ENCODE data around the gene PTPRG. TPM values are rescaled to one million over a fixed set of nuclear protein-coding genes. Genes with fewer than 3 reads are reported as not detected.

PTPRG gene
- total and polyA plus RNA-seq, 10 of the 15 experiments (the other 5 are each of a cell fraction or from before 2014, with no cell fraction given) = 0.29 to 20.7 (median 1.4) TPM

GRCh38 chr3:61872077-61872706 is 310.8 kb downstream of the PTPRG start:
- no peak overlapping the region for H3K9ac ChIP-seq (ENCODE audit: control insufficient read depth, insufficient read depth, low read length)
- H4K20me1 ChIP-seq (ENCODE audit: control insufficient read depth, insufficient read depth) = no peaks in the 10 kb centered on the region
- ChIA-PET POLR2A (interaction anchor here (1.0 kb wide), 1 partner anchor 12 kb away, joined by 3 read pairs; no protein-coding TSS in a partner anchor), RAD21 (ENCODE audit: unreplicated experiment) (interaction anchor here (0.8 to 3.1 kb wide), 8 partner anchors 10 to 317 kb away, joined by 3 to 13 read pairs (median 4); no protein-coding TSS in a partner anchor), CTCF (interaction anchor here (0.6 to 3.2 kb wide), 10 partner anchors 8 to 733 kb away, joined by 3 to 20 read pairs (median 5); no protein-coding TSS in a partner anchor), SMC1A (ENCODE audit: uncharacterized antibody, unreplicated experiment) (interaction anchor here (0.7 to 3.2 kb wide), 21 partner anchors 8 to 317 kb away, joined by 3 to 17 read pairs (median 4); no protein-coding TSS in a partner anchor)
- H3K4me3 ChIP-seq = no peak overlapping the region
- no peak overlapping the region for H3K27ac ChIP-seq (ENCODE audit: control insufficient read depth, insufficient read depth)
- ATAC-seq = no peak
- intact Hi-C loops (cut with micrococcal nuclease; ENCODE audit: unreplicated experiment) (no loop called here), in situ Hi-C loops (cut with MboI) (no loop called here)
- H3K27me3 ChIP-seq (replicated peaks in 1 of 2; ENCODE audit: control insufficient read depth in 2 of 2, insufficient read depth in 2 of 2, low read length in 1 of 2) = no peaks in the 10 kb centered on the region
- TF ChIP-seq ATF2 (IDR thresholded peaks at IDR 0.05; ENCODE audit: low read length) (no peak), POLR2AphosphoS5 (IDR thresholded peaks at IDR 0.05; ENCODE audit: low read length) (no peak), MEF2A (IDR thresholded peaks at IDR 0.05; ENCODE audit: insufficient read depth, low read depth, low read length) (no peak), E4F1 (IDR thresholded peaks at IDR 0.05; ENCODE audit: borderline replicate concordance, partially characterized antibody) (no peak), FOS (IDR thresholded peaks at IDR 0.05; ENCODE audit: borderline replicate concordance, extremely low read depth, insufficient read length) (no peak), HDAC6 (IDR thresholded peaks at IDR 0.05; ENCODE audit: unreplicated experiment) (no peak), BRCA1 (IDR thresholded peaks at IDR 0.05; ENCODE audit: low read depth, low read length) (no peak), ZNF622 (IDR thresholded peaks at IDR 0.05) (no peak), REST (IDR thresholded peaks at IDR 0.05; ENCODE audit: low read depth, low read length) (no peak), BHLHE40 (IDR thresholded peaks at IDR 0.05; ENCODE audit: borderline replicate concordance in 1 of 2, low read depth in 2 of 2, low read length in 1 of 2) (no peak), NFYB (IDR thresholded peaks at IDR 0.05; ENCODE audit: insufficient read depth, low read depth, low read length) (no peak), POLR2A (IDR thresholded peaks at IDR 0.05; ENCODE audit: low read depth, low read length) (no peak), GABPA (IDR thresholded peaks at IDR 0.05; ENCODE audit: low read depth) (no peak)
- H2AFZ ChIP-seq (ENCODE audit: control insufficient read depth, low read depth, low read length) = no peak overlapping the region
- H3K9me3 ChIP-seq (replicated peaks; ENCODE audit: control insufficient read depth, insufficient read depth, low read length) = no peaks in the 10 kb centered on the region
- no TSS peak for BruUV-seq (replicated peaks)
- no peak overlapping the region for H3K4me2 ChIP-seq (ENCODE audit: control insufficient read depth, insufficient read depth)
- DNase-seq (ENCODE audit: low read depth, low spot score) = no peak
- H3K4me1 ChIP-seq (ENCODE audit: control insufficient read depth, insufficient read depth, low read length) = no peaks in the 10 kb centered on the region
- no peaks in the 10 kb centered on the region for H3K36me3 ChIP-seq (ENCODE audit: control insufficient read depth in 2 of 2, insufficient read depth in 2 of 2, low read length in 1 of 2)
- no peak for FAIRE-seq
- WGBS (ENCODE audit: insufficient coverage, insufficient replicate concordance, low lambda C conversion rate, missing lambda C conversion rate) = 35% methylated on average over 5 of the region's 5 CpGs
- H3K79me2 ChIP-seq (ENCODE audit: control insufficient read depth, insufficient read depth, low read length) = no peaks in the 10 kb centered on the region
